ENCODE data around the gene RNASEH2B. TPM values are rescaled to one million over a fixed set of nuclear protein-coding genes. Genes with fewer than 3 reads are reported as not detected.

Gene RNASEH2B
- polyA plus RNA-seq, 3 donors, result 18.0 to 40.3 (median 25.7) TPM

GRCh38 chr13:50981686-50982085 is 72.1 kb downstream of the RNASEH2B start:
- WGBS, 3 donors, result 95 to 97% (median 96%) methylated on average over 4 of the region's 4 CpGs
- H3K27ac ChIP-seq (ENCODE audit: low read depth, low read length), result no peak overlapping the region

GRCh38 chr13:50989476-50989875 is 79.9 kb downstream of the RNASEH2B start:
- 11 to 30% (median 17%) methylated on average over 6 of the region's 6 CpGs for WGBS, 3 donors
- H3K27ac ChIP-seq (ENCODE audit: low read depth, low read length), result no peak overlapping the region

GRCh38 chr13:50990065-50990817 is 80.7 kb downstream of the RNASEH2B start:
- no peak overlapping the region for H3K27ac ChIP-seq (ENCODE audit: low read depth, low read length)
- WGBS, 3 donors, result 47 to 74% (median 69%) methylated on average over 11 of the region's 11 CpGs

- WGBS, 3 donors, result 57 to 72% (median 59%) methylated on average over 22 of the region's 22 CpGs
- H3K27ac ChIP-seq (ENCODE audit: low read depth, low read length), result no peak overlapping the region
Observed at GRCh38 chr13:50990818-50991506, 81.4 kb downstream of the RNASEH2B start.

GRCh38 chr13:50991579-50992521 is 82.3 kb downstream of the RNASEH2B start:
- no peak overlapping the region for H3K27ac ChIP-seq (ENCODE audit: low read depth, low read length)
- WGBS, 3 donors, result 50 to 77% (median 57%) methylated on average over 6 of the region's 6 CpGs

GRCh38 chr13:50993371-50993770 is 83.8 kb downstream of the RNASEH2B start:
- WGBS, 3 donors, result 76 to 80% (median 76%) methylated on average over 2 of the region's 2 CpGs
- H3K27ac ChIP-seq (ENCODE audit: low read depth, low read length), result no peak overlapping the region

- WGBS, 3 donors, result 36 to 50% (median 43%) methylated on average over 3 of the region's 3 CpGs
- H3K27ac ChIP-seq (ENCODE audit: low read depth, low read length), result no peak overlapping the region
Observed at GRCh38 chr13:50993934-50994333, 84.3 kb downstream of the RNASEH2B start.

- WGBS, 3 donors, result 69 to 81% (median 72%) methylated on average over 9 of the region's 9 CpGs
- no peak overlapping the region for H3K27ac ChIP-seq (ENCODE audit: low read depth, low read length)
Observed at GRCh38 chr13:50994651-50995050, 85.1 kb downstream of the RNASEH2B start.

GRCh38 chr13:50995854-50996253 is 86.3 kb downstream of the RNASEH2B start:
- 85 to 88% (median 85%) methylated on average over 4 of the region's 4 CpGs for WGBS, 3 donors
- H3K27ac ChIP-seq (ENCODE audit: low read depth, low read length), result no peak overlapping the region

- 75 to 91% (median 87%) methylated on average over 3 of the region's 3 CpGs for WGBS, 3 donors
Observed at GRCh38 chr13:50998326-50998725, 88.7 kb downstream of the RNASEH2B start.

GRCh38 chr13:50999641-51000040 is 90.0 kb downstream of the RNASEH2B start:
- H3K27ac ChIP-seq (ENCODE audit: low read depth, low read length), result no peak overlapping the region
- WGBS, 3 donors, result 93 to 94% (median 94%) methylated on average over 7 of the region's 7 CpGs

More at GRCh38 chr13:50998326-50998725, 88.7 kb downstream of the RNASEH2B start:
- no peak overlapping the region for H3K27ac ChIP-seq (ENCODE audit: low read depth, low read length)

- H3K27ac ChIP-seq (ENCODE audit: low read depth, low read length), result no peak overlapping the region
- WGBS, 3 donors, result 48 to 71% (median 63%) methylated on average over 5 of the region's 5 CpGs
Observed at GRCh38 chr13:51000061-51000460, 90.5 kb downstream of the RNASEH2B start.

- no peak overlapping the region for H3K27ac ChIP-seq (ENCODE audit: low read depth, low read length)
- 70 to 73% (median 72%) methylated on average over 15 of the region's 15 CpGs for WGBS, 3 donors
Observed at GRCh38 chr13:51000571-51001260, 91.1 kb downstream of the RNASEH2B start.

GRCh38 chr13:51001335-51001734 is 91.7 kb downstream of the RNASEH2B start:
- no peak overlapping the region for H3K27ac ChIP-seq (ENCODE audit: low read depth, low read length)
- WGBS, 3 donors, result 81 to 86% (median 82%) methylated on average over 8 of the region's 8 CpGs

- H3K27ac ChIP-seq (ENCODE audit: low read depth, low read length), result no peak overlapping the region
- 69 to 91% (median 80%) methylated on average over 1 of the region's 1 CpG for WGBS, 3 donors
Observed at GRCh38 chr13:51002736-51003135, 93.1 kb downstream of the RNASEH2B start.

- 62 to 84% (median 78%) methylated on average over 7 of the region's 7 CpGs for WGBS, 3 donors
- H3K27ac ChIP-seq (ENCODE audit: low read depth, low read length), result no peak overlapping the region
Observed at GRCh38 chr13:51003642-51004041, 94.1 kb downstream of the RNASEH2B start.

GRCh38 chr13:51004111-51004865 is 94.7 kb downstream of the RNASEH2B start:
- 68 to 74% (median 71%) methylated on average over 18 of the region's 18 CpGs for WGBS, 3 donors
- no peak overlapping the region for H3K27ac ChIP-seq (ENCODE audit: low read depth, low read length)

All from adipose tissue (tissue), 3 donors.